RWPE2 (cell line): Measurements from ENCODE around the gene ZNF396.

Experiments used
- ATAC-seq: fragments of 200-7000 bp; cut with Tn5 transposase; 3 replicates; pipeline ENCODE4 v1.9.1; 2021; ENCODE audit warnings: low read depth
- DNase-seq: peaks from one replicate; pipeline ENCODE4 v3.0.0-alpha.2; 2020; ENCODE audit warnings: low spot score
- H3K27ac ChIP-seq: fragments of 450-650 bp; 2 replicates; pipeline ENCODE4 v1.5.1; 2017; ENCODE audit warnings: mild to moderate bottlenecking; ENCODE audit not compliant: poor library complexity, severe bottlenecking
- H3K27me3 ChIP-seq: fragments of 250-450 bp; sonication (Bioruptor Pico); 2 replicates; pipeline ENCODE4 v1.5.1; 2021; ENCODE audit warnings: mild to moderate bottlenecking, moderate library complexity; ENCODE audit not compliant: insufficient read depth, poor library complexity, severe bottlenecking
- H3K36me3 ChIP-seq: fragments of 250-450 bp; sonication (Bioruptor Pico); 2 replicates; pipeline ENCODE4 v1.5.1; 2020; ENCODE audit warnings: low read depth, mild to moderate bottlenecking, moderate library complexity
- H3K4me1 ChIP-seq: fragments of 250-450 bp; sonication (Bioruptor Pico); 2 replicates; pipeline ENCODE4 v1.5.1; 2021; ENCODE audit warnings: mild to moderate bottlenecking, moderate library complexity; ENCODE audit not compliant: insufficient read depth, poor library complexity, severe bottlenecking
- H3K4me3 ChIP-seq: fragments of 250-450 bp; sonication (Bioruptor Pico); 2 replicates; pipeline ENCODE4 v1.5.1; 2021; ENCODE audit warnings: mild to moderate bottlenecking, moderate library complexity; ENCODE audit not compliant: severe bottlenecking
- H3K9me3 ChIP-seq: fragments of 250-450 bp; sonication (Bioruptor Pico); 2 replicates; pipeline ENCODE4 v1.5.1; 2021; ENCODE audit warnings: mild to moderate bottlenecking, moderate library complexity; ENCODE audit not compliant: severe bottlenecking
- TF ChIP-seq, protein P1 (sequence below): fragments of 450-650 bp; IDR thresholded peaks from one replicate; pipeline ENCODE4 v1.5.1; 2017; ENCODE audit warnings: mild to moderate bottlenecking, moderate library complexity; ENCODE audit not compliant: poor library complexity, severe bottlenecking

ZNF396 gene

DNA sequence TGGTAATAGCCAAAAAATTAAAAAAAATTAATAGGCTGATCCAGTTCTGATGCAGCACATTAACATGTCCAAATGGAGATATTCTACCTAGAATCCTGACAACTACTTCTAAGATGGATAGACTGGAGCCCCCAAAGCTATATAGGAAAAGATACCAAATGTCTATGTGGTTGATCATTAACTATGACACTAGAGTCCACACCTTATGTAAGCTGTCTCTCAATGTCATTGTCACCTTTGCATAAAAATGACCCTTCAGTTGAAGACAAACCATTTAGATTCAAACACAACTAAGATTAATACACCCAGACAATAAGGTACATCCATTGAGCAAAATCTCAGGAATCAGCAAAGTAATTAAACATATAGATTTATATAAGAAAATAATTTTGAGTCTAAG is 14.6 kb downstream of the ZNF396 start:
- DNase-seq (no peak), ATAC-seq (no peak)
- TF ChIP-seq, protein P1, sequence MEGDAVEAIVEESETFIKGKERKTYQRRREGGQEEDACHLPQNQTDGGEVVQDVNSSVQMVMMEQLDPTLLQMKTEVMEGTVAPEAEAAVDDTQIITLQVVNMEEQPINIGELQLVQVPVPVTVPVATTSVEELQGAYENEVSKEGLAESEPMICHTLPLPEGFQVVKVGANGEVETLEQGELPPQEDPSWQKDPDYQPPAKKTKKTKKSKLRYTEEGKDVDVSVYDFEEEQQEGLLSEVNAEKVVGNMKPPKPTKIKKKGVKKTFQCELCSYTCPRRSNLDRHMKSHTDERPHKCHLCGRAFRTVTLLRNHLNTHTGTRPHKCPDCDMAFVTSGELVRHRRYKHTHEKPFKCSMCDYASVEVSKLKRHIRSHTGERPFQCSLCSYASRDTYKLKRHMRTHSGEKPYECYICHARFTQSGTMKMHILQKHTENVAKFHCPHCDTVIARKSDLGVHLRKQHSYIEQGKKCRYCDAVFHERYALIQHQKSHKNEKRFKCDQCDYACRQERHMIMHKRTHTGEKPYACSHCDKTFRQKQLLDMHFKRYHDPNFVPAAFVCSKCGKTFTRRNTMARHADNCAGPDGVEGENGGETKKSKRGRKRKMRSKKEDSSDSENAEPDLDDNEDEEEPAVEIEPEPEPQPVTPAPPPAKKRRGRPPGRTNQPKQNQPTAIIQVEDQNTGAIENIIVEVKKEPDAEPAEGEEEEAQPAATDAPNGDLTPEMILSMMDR = no peak
- H3K4me3 ChIP-seq = no peak overlapping the region
- no peaks in the 10 kb centered on the region for H3K4me1 ChIP-seq
- H3K27ac ChIP-seq = no peak overlapping the region
- H3K9me3 ChIP-seq = no peaks in the 10 kb centered on the region
- no peaks in the 10 kb centered on the region for H3K36me3 ChIP-seq
- H3K27me3 ChIP-seq = peaks cover 6% of the 10 kb centered on the region

GRCh38 chr18:35361570-35362321 is 15.4 kb downstream of the ZNF396 start:
- no peak for ATAC-seq
- H3K27me3 ChIP-seq = peaks cover 6% of the 10 kb centered on the region
- no peak overlapping the region for H3K27ac ChIP-seq
- no peaks in the 10 kb centered on the region for H3K4me1 ChIP-seq
- H3K9me3 ChIP-seq = no peaks in the 10 kb centered on the region
- no peak overlapping the region for H3K4me3 ChIP-seq
- no peak for DNase-seq
- no peaks in the 10 kb centered on the region for H3K36me3 ChIP-seq
- TF ChIP-seq, protein P1 = no peak

DNA sequence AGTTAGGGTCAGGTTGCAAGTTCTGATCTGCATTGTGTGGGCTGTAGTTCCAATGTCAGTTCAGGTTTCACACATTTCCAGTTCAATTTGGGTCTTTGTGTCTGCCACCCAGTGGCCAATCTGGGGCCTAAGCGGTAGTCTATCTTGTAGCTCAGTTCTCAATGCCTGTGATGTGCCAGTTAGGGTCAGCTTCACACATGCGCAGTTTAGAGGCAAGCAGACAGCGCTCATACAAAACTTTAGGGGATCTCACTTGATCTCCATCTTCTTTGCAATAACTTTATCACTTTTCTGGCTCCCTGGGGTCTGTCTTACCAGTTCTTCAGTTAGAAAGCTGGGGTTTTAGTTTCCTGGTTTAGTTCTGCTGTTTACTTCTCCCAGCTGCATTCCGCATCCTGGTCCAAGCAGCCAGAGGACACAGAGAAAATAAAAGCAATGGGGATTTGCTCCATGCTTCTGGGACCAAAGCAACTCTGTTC is 22.0 kb downstream of the ZNF396 start:
- no peaks in the 10 kb centered on the region for H3K27me3 ChIP-seq
- peaks cover 6% of the 10 kb centered on the region for H3K9me3 ChIP-seq
- H3K36me3 ChIP-seq = no peaks in the 10 kb centered on the region
- no peak overlapping the region for H3K27ac ChIP-seq
- no peak overlapping the region for H3K4me3 ChIP-seq
- DNase-seq = no peak
- no peaks in the 10 kb centered on the region for H3K4me1 ChIP-seq
- ATAC-seq = peak; percentile 99
- TF ChIP-seq, protein P1 = peak; percentile 81

DNA sequence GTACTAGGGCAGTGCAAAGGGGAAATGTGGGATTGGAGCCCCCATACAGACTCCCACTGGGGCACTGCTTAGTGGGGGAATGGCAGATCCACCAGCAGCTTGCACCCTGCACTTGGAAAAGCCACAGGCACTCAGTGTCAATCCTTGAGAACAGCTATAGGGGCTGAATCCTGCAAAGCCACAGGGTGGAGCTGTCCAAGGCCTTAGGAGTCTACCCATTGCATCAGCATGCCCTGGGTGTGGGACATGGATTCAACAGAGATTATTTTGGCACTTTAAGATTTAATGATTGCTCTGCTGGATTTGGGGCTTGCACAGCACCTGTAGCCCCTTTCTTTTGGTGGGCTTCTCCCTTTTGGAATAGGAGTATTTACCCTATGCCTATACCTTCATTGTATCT is 24.4 kb downstream of the ZNF396 start:
- no peaks in the 10 kb centered on the region for H3K36me3 ChIP-seq
- peaks cover 6% of the 10 kb centered on the region for H3K9me3 ChIP-seq
- no peak overlapping the region for H3K4me3 ChIP-seq
- no peak for DNase-seq
- H3K27ac ChIP-seq = no peak overlapping the region
- no peaks in the 10 kb centered on the region for H3K27me3 ChIP-seq
- H3K4me1 ChIP-seq = no peaks in the 10 kb centered on the region
- ATAC-seq = no peak
- TF ChIP-seq, protein P1 = no peak

GRCh38 chr18:35352283-35352682 is 24.9 kb downstream of the ZNF396 start:
- Histone ChIP-seq H3K27ac (no peak overlapping the region), H3K9me3 (peaks cover 6% of the 10 kb centered on the region), H3K36me3 (no peaks in the 10 kb centered on the region), H3K4me3 (no peak overlapping the region), H3K4me1 (no peaks in the 10 kb centered on the region), H3K27me3 (no peaks in the 10 kb centered on the region)
- TF ChIP-seq, protein P1 = no peak
- ATAC-seq = no peak
- DNase-seq = no peak
